GM23338 (cell line): ENCODE measurements around the gene KIF25. TPM values are rescaled to one million over a fixed set of nuclear protein-coding genes. Genes with fewer than 3 reads are reported as not detected.
A peak's percentile ranks its signal among the peaks of the same experiment; 100 is the strongest.

ENCODE experiments used
- ATAC-seq: fragments of 200-7000 bp; cut with Tn5 transposase; 3 replicates; pipeline ENCODE4 v1.9.1; 2020
- DNase-seq: peaks from one replicate; pipeline ENCODE4 v3.0.0-alpha.2; 2015; ENCODE audit warnings: low spot score
- H2AFZ ChIP-seq: fragments of 200-600 bp; sonication (generic); 2 replicates; pipeline ENCODE4 v1.8.0; 2016; ENCODE audit warnings: antibody characterized with exemption, mild to moderate bottlenecking, moderate library complexity
- H3F3A ChIP-seq: fragments of 200-600 bp; sonication (generic); replicated peaks from 2 replicates; pipeline ENCODE4 v1.8.0; 2017; ENCODE audit warnings: antibody characterized with exemption, mixed run types, low read depth
- H3K27ac ChIP-seq: fragments of 200-600 bp; sonication (generic); 2 replicates; pipeline ENCODE4 v1.6.1; 2016; ENCODE audit warnings: low read depth
- H3K27me3 ChIP-seq: fragments of 200-600 bp; sonication (generic); 2 replicates; pipeline ENCODE4 v1.8.0; 2016; ENCODE audit warnings: mild to moderate bottlenecking, mixed run types, moderate library complexity; ENCODE audit not compliant: insufficient read depth
- H3K36me3 ChIP-seq: fragments of 200-600 bp; sonication (generic); 2 replicates; pipeline ENCODE4 v1.8.0; 2016; ENCODE audit warnings: mild to moderate bottlenecking; ENCODE audit not compliant: insufficient read depth
- H3K4me1 ChIP-seq: fragments of 200-600 bp; sonication (generic); 2 replicates; pipeline ENCODE4 v1.8.0; 2016; ENCODE audit warnings: mild to moderate bottlenecking, moderate library complexity; ENCODE audit not compliant: insufficient read depth
- H3K4me2 ChIP-seq: fragments of 200-600 bp; sonication (generic); 2 replicates; pipeline ENCODE4 v1.7.1; 2017; ENCODE audit warnings: mixed run types
- H3K4me3 ChIP-seq: fragments of 200-600 bp; sonication (generic); 2 replicates; pipeline ENCODE4 v1.6.1; 2016; ENCODE audit warnings: mixed run types
- H3K79me2 ChIP-seq: fragments of 200-600 bp; sonication (generic); replicated peaks from 2 replicates; pipeline ENCODE4 v1.8.0; 2017; ENCODE audit warnings: mild to moderate bottlenecking; ENCODE audit not compliant: insufficient read depth
- H3K9me2 ChIP-seq: fragments of 200-600 bp; sonication (generic); 2 replicates; pipeline ENCODE4 v1.8.0; 2017; ENCODE audit not compliant: insufficient read depth
- H4K20me1 ChIP-seq: fragments of 200-600 bp; sonication (generic); replicated peaks from 2 replicates; pipeline ENCODE4 v1.8.0; 2017; ENCODE audit warnings: mild to moderate bottlenecking; ENCODE audit not compliant: insufficient read depth
- H3K27ac Mint-ChIP-seq: 2 replicates; pipeline ENCODE4 v1.8.0; 2020; ENCODE audit warnings: inconsistent platforms, mild to moderate bottlenecking, moderate library complexity, mixed read lengths
- H3K27me3 Mint-ChIP-seq: 3 replicates; pipeline ENCODE4 v1.8.0; 2022; ENCODE audit warnings: low read depth, mild to moderate bottlenecking, moderate library complexity, mixed read lengths, inconsistent platforms; ENCODE audit not compliant: insufficient read depth, poor library complexity
- H3K36me3 Mint-ChIP-seq: 3 replicates; pipeline ENCODE4 v1.8.0; 2021; ENCODE audit warnings: low read depth, mild to moderate bottlenecking, inconsistent platforms, moderate library complexity, mixed read lengths
- H3K4me1 Mint-ChIP-seq: 3 replicates; pipeline ENCODE4 v1.8.0; 2020; ENCODE audit warnings: mild to moderate bottlenecking, inconsistent platforms, mixed read lengths
- H3K4me3 Mint-ChIP-seq: 3 replicates; pipeline ENCODE4 v1.8.0; 2021; ENCODE audit warnings: moderate library complexity, mild to moderate bottlenecking, inconsistent platforms, mixed read lengths
- H3K9me3 Mint-ChIP-seq: 3 replicates; pipeline ENCODE4 v1.8.0; 2020; ENCODE audit warnings: moderate library complexity, mild to moderate bottlenecking, inconsistent platforms, mixed read lengths
- NANOG ChIP-seq: IDR thresholded peaks from 2 replicates; pipeline ENCODE4 v1.6.1; 2016; ENCODE audit warnings: antibody characterized with exemption, borderline replicate concordance
- POLR2AphosphoS5 ChIP-seq: IDR thresholded peaks from 2 replicates; pipeline ENCODE4 v1.6.1; 2016; ENCODE audit warnings: antibody characterized with exemption, low read depth
- polyA plus RNA-seq: library from polyadenylated mRNA; unstranded; fragments of >200 nt; fragmentation: Nextera tagmentation; extraction: Ambion mirVana; gene quantifications from 2 replicates; pipeline ENCODE4 v1.2.1, GENCODE V29; 2016
- total RNA-seq: library from RNA; depleted of rRNA; stranded (reverse); fragments of >200 nt; shearing (Covaris generic); gene quantifications from 2 replicates; pipeline ENCODE4 v1.2.3, GENCODE V29; 2014
- TF ChIP-seq, protein P1 (sequence below): IDR thresholded peaks from one replicate; pipeline ENCODE4 v1.6.1; 2018; ENCODE audit warnings: antibody characterized with exemption; ENCODE audit not compliant: unreplicated experiment
- TF ChIP-seq, protein P2 (sequence below), 2 experiments: fragments of 200-600 bp in 1 of 2; sonication (generic) in 1 of 2; conservative IDR thresholded peaks; 2 replicates each; pipeline versions ENCODE4 v1.5.1 to v1.6.1; 2016 to 2017; ENCODE audit warnings: antibody characterized with exemption in 2 of 2, low read depth in 2 of 2, mild to moderate bottlenecking in 2 of 2, moderate library complexity in 1 of 2

Gene KIF25
- total and polyA plus RNA-seq, 2 experiments from 2014 or later = 0.69 to 0.76 TPM

DNA sequence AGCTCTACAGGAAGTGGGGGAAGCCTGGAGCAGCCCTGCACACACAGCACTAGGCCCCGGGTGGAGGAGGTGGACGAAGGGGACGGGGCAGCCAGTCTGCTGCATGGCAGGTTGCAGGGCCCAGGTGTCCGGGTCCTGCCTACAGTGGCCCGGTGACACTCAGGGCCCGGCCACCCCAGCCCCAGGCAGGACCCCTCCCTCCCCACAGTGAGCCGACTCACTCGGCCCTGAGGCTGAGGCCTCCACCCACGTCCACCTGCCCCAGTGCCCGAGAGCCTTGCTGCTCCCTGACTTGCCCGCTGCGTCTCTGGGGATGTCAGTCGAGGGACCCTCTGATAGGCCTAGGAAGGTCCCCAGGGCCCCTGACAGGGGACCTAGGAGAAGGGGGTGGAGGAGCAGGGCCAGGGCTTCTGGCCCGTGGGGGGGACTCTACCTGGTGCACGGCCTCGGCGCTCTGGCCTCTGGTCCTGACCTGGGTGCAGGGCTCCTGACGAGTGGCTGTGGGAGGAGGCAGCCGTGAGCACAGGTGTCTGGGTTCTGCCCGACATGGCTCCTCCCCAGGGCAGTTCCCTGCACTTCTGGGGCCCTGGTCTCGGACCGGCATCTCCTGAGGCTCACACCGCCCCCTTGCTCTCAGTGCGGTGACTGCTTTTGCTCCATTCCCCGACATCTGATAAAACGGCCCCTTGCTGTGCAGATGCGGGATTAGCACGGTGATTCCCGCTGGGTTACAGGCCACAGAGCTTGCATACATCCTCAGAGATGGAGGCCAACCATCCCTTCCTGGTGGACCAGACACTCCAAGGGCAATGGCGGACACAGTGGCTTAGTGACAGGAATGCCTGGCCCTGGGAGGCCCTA lies 61.5 kb downstream of the KIF25 start:
- H3K4me1 ChIP-seq = no peaks in the 10 kb centered on the region
- H3K9me3 Mint-ChIP-seq = no peaks in the 10 kb centered on the region
- H3K9me2 ChIP-seq = no peaks in the 10 kb centered on the region

DNA sequence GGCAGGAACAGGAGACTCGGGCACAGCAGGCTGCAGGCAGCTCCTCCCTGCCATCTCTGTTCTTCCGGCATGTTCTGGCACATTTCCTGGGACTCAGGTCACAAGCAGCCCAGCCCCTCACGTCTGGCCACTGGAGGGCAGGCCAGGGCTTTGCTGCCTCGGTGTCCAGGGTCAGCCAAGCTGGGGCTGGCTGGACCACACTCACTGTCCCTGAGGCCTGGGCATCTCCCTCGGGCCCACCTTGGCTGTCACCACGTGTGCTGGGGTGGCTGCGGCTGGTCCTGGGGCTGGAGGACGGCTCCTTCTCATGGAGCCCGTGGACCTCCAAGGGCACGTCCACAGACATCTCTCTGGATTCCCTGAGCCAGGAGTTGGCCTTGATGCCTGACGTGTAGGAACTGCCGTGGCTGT lies 63.1 kb downstream of the KIF25 start:
- Histone ChIP-seq H2AFZ (no peak overlapping the region), H3K79me2 (no peaks in the 10 kb centered on the region), H3K4me2 (no peak overlapping the region), H3K36me3 (no peaks in the 10 kb centered on the region), H4K20me1 (no peaks in the 10 kb centered on the region), H3K27me3 (no peaks in the 10 kb centered on the region), H3K9me2 (no peaks in the 10 kb centered on the region), H3K4me1 (no peaks in the 10 kb centered on the region), H3K27ac (no peak overlapping the region), H3F3A (no peaks in the 10 kb centered on the region), H3K4me3 (no peak overlapping the region)
- Mint-ChIP-seq H3K9me3 (no peaks in the 10 kb centered on the region), H3K36me3 (no peaks in the 10 kb centered on the region), H3K4me3 (no peak overlapping the region), H3K27ac (no peak overlapping the region), H3K4me1 (no peaks in the 10 kb centered on the region), H3K27me3 (peaks cover 7% of the 10 kb centered on the region)
- no peak for TF ChIP-seq NANOG
- no peak for TF ChIP-seq POLR2AphosphoS5
- TF ChIP-seq, protein P1, sequence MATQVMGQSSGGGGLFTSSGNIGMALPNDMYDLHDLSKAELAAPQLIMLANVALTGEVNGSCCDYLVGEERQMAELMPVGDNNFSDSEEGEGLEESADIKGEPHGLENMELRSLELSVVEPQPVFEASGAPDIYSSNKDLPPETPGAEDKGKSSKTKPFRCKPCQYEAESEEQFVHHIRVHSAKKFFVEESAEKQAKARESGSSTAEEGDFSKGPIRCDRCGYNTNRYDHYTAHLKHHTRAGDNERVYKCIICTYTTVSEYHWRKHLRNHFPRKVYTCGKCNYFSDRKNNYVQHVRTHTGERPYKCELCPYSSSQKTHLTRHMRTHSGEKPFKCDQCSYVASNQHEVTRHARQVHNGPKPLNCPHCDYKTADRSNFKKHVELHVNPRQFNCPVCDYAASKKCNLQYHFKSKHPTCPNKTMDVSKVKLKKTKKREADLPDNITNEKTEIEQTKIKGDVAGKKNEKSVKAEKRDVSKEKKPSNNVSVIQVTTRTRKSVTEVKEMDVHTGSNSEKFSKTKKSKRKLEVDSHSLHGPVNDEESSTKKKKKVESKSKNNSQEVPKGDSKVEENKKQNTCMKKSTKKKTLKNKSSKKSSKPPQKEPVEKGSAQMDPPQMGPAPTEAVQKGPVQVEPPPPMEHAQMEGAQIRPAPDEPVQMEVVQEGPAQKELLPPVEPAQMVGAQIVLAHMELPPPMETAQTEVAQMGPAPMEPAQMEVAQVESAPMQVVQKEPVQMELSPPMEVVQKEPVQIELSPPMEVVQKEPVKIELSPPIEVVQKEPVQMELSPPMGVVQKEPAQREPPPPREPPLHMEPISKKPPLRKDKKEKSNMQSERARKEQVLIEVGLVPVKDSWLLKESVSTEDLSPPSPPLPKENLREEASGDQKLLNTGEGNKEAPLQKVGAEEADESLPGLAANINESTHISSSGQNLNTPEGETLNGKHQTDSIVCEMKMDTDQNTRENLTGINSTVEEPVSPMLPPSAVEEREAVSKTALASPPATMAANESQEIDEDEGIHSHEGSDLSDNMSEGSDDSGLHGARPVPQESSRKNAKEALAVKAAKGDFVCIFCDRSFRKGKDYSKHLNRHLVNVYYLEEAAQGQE = no peak
- TF ChIP-seq, protein P2, sequence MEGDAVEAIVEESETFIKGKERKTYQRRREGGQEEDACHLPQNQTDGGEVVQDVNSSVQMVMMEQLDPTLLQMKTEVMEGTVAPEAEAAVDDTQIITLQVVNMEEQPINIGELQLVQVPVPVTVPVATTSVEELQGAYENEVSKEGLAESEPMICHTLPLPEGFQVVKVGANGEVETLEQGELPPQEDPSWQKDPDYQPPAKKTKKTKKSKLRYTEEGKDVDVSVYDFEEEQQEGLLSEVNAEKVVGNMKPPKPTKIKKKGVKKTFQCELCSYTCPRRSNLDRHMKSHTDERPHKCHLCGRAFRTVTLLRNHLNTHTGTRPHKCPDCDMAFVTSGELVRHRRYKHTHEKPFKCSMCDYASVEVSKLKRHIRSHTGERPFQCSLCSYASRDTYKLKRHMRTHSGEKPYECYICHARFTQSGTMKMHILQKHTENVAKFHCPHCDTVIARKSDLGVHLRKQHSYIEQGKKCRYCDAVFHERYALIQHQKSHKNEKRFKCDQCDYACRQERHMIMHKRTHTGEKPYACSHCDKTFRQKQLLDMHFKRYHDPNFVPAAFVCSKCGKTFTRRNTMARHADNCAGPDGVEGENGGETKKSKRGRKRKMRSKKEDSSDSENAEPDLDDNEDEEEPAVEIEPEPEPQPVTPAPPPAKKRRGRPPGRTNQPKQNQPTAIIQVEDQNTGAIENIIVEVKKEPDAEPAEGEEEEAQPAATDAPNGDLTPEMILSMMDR (conservative IDR thresholded peaks at IDR 0.05; ENCODE audit: low read depth in 2 of 2) = peak; percentile 58 to 93
- DNase-seq = peak; percentile 64
- ATAC-seq = peak; percentile 60

More for the DNA sequence above, 61.5 kb downstream of the KIF25 start:
- H4K20me1 ChIP-seq = no peaks in the 10 kb centered on the region
- ATAC-seq (peak; percentile 85), DNase-seq (peak; percentile 62)
- H3K4me2 ChIP-seq = no peak overlapping the region
- no peak overlapping the region for H2AFZ ChIP-seq
- H3K27ac ChIP-seq = no peak overlapping the region
- no peaks in the 10 kb centered on the region for H3K36me3 ChIP-seq
- H3K27me3 Mint-ChIP-seq = peaks cover 4% of the 10 kb centered on the region
- H3K4me1 Mint-ChIP-seq = no peaks in the 10 kb centered on the region
- H3K4me3 ChIP-seq = no peak overlapping the region
- no peak overlapping the region for H3K27ac Mint-ChIP-seq
- H3K27me3 ChIP-seq = no peaks in the 10 kb centered on the region
- H3K79me2 ChIP-seq = no peaks in the 10 kb centered on the region
- H3K36me3 Mint-ChIP-seq = no peaks in the 10 kb centered on the region
- H3K4me3 Mint-ChIP-seq = no peak overlapping the region
- TF ChIP-seq, protein P1 = no peak
- TF ChIP-seq, protein P2 (conservative IDR thresholded peaks at IDR 0.05; ENCODE audit: low read depth in 2 of 2) = peak in 1 of 2 experiments; percentile 67; a peak in 3 of 4 replicates
- no peaks in the 10 kb centered on the region for H3F3A ChIP-seq
